ENCODE measurements around the gene TNKS1BP1.

The TNKS1BP1 gene

GRCh38 chr11:57263351-57263750 is 61.4 kb downstream of the TNKS1BP1 start:
- no peak for DNase-seq (ENCODE audit: low read depth in 2 of 3, low spot score in 2 of 3)

GRCh38 chr11:57262157-57262556 is 62.6 kb downstream of the TNKS1BP1 start:
- DNase-seq (ENCODE audit: low read depth in 2 of 3, low spot score in 2 of 3) = no peak

DNA sequence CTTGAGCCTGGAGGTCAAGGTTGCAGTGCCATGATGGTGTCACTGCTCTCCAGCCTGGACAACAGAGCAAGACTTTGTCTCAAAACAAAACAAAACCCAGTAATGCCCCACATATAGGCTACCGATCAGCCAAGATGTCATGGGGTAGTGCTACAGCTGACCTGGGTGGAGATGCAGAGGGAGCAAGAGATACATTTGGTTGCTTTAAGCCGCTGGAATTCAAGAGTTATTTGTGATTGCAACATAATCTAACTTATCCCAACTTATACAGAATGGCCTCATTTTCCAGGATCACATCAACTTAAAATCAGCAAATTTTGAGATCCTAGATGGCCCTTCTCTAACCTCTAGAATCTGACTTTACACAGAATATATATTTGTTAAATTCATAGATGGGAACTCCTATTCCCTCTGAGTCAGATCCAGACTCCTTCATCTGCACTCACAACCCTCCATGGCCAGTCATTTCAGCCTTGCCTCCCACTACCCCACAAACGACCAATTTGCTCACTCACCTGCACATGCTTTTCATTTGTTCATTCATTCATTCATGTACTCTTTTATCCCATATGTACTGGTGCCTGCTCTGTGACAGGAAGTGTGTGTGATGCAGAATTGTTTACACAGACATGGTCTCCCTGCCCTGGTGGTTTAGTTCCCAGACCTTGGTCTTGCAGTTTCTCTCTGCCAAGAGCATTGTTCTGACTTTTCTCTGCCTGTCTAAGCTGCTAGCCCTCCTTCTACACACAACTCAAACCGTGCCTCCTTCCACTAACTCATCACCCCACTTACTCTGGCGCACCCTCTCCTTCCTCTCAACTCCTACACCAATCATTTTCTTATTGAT is 63.6 kb downstream of the TNKS1BP1 start:
- no peak for DNase-seq (ENCODE audit: low read depth in 2 of 3, low spot score in 2 of 3)

- no peak for DNase-seq (ENCODE audit: low read depth in 2 of 3, low spot score in 2 of 3)
Measured at GRCh38 chr11:57256119-57256518, 68.6 kb downstream of the TNKS1BP1 start.

DNA sequence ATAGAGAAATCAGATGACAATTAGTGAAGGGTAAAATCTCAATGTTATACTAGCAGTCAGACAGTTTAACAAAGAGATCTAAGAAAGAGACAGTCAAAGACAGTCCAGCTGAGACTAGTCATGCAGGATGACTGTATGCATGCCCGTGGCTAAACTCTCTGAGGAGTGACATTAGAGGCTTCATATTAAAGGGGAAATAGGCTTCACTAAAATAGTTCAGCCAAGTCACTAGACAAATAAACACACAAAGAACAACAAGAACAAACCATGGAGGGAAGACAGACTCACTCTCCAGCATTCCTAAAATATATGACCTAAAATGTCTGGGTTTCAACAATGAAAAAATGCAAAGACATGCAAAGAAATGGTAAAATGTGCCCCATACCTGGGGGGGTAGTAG is 69.1 kb downstream of the TNKS1BP1 start:
- no peak for DNase-seq (ENCODE audit: low read depth in 2 of 3, low spot score in 2 of 3)

- DNase-seq (ENCODE audit: low read depth in 2 of 3, low spot score in 2 of 3) = no peak
Measured at GRCh38 chr11:57254631-57255030, 70.1 kb downstream of the TNKS1BP1 start.

DNA sequence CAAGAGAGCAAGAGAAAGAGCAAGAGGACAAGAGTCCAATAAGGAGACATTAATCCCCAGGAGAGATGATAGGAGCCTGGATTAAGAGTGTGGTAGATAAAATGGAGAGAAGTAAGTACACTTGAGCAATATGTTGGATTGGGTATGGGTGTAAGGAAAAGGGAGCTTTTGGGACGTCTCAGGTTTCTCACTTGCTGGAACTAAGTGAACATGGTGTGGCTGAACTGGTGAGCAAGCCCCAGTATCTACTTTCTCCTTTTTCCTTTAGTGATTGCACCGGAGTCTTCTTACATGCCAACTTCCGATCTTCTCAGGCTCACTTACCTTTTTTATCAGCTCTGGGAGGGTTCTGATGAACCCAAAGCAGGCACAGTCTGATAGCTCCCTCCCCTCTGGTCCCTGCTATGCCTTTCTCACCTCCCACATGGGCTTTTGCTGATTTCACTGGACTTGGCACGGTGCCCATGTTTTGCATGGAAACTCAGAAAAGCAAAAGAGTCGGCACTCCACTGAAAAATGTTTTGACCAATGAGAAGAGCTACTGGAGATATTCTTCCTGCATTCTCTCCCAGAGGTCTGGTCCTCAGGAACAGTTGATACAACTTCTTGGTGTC is 73.2 kb downstream of the TNKS1BP1 start:
- no peak for DNase-seq (ENCODE audit: low read depth in 2 of 3, low spot score in 2 of 3)

DNA sequence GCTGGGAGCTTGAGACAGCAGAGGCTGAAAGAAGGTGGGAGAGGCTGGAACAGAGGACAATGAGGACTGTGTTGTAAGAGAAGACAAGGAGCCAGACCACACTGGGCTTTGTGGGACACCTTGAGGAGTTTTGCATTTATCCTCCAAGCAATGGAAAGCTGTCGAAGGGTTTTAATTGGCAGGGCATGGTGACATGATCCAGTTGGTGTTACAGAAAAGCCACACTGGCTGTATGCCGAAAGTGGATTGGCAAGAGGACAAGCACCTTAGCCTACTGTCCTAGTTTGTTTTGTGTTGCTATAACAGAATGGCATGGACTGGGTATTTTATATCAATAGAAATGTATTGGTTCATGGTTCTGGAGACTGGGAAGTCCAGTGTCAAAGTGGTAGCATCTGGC is 73.7 kb downstream of the TNKS1BP1 start:
- DNase-seq (ENCODE audit: low read depth in 2 of 3, low spot score in 2 of 3) = no peak

Measured in activated CD8-positive, alpha-beta memory T cell treated with anti-CD3 and anti-CD28 coated beads for 48 hours (primary cell).